GM12878 (cell line): ENCODE measurements around the gene CAPN3. TPM values are rescaled to one million over a fixed set of nuclear protein-coding genes. Genes with fewer than 3 reads are reported as not detected.

ENCODE experiments used
- ATAC-seq: fragments of 200-7000 bp; cut with Tn5 transposase; 3 replicates; pipeline ENCODE4 v1.9.1; 2020; ENCODE audit warnings: mild to moderate bottlenecking, moderate library complexity
- BruUV-seq: library from RNA; stranded (reverse); fragments of 400-500 nt; replicated peaks from 2 replicates; lab custom pipeline; 2021; lab: Mats Ljungman, UMichigan
- CTCF ChIA-PET: fragments of 300-600 bp; sonication (Branson Sonifier 250); formaldehyde crosslinking; extraction: SDS; loops from one replicate; lab custom pipeline; 2021; ENCODE audit warnings: inconsistent platforms; lab: Yijun Ruan, JAX
- POLR2A ChIA-PET: fragments of 350-600 bp; formaldehyde crosslinking; extraction: SDS; loops from one replicate; lab custom pipeline; 2021; ENCODE audit warnings: inconsistent platforms; lab: Charles Lee
- RAD21 ChIA-PET: fragments of 300-600 bp; sonication (Branson Sonifier 250); formaldehyde crosslinking; loops from one replicate; lab custom pipeline; 2023; ENCODE audit warnings: antibody characterized with exemption; ENCODE audit not compliant: unreplicated experiment; lab: Charles Lee
- SMC1A ChIA-PET: fragments of 300-600 bp; sonication (Branson Sonifier 250); formaldehyde crosslinking; loops from one replicate; lab custom pipeline; 2023; ENCODE audit not compliant: unreplicated experiment, uncharacterized antibody; lab: Charles Lee
- DNase-seq: peaks from one replicate; pipeline ENCODE4 v3.0.0-alpha.2; 2011; ENCODE audit warnings: low read depth, low spot score
- FAIRE-seq: peaks from 3 replicates; lab custom pipeline; 2011; peaks lifted over from hg19 to GRCh38; lab: Jason Lieb, UNC
- H2AFZ ChIP-seq: 2 replicates; pipeline ENCODE4 v1.6.0; 2011; ENCODE audit warnings: low read depth, low read length, control low read depth; ENCODE audit not compliant: control insufficient read depth
- H3K27ac ChIP-seq: 2 replicates; pipeline ENCODE4 v1.5.1; 2011; ENCODE audit warnings: control low read depth; ENCODE audit not compliant: control insufficient read depth, insufficient read depth
- H3K27me3 ChIP-seq, 2 experiments: replicated peaks in 1 of 2; 2 replicates each; pipeline versions ENCODE4 v1.6.0 to v1.6.1; 2011; ENCODE audit warnings: low read length in 1 of 2; ENCODE audit not compliant: control insufficient read depth in 2 of 2, insufficient read depth in 2 of 2
- H3K36me3 ChIP-seq, 2 experiments: 2 replicates each; pipeline ENCODE4 v1.5.1; 2011; ENCODE audit warnings: low read length in 1 of 2; ENCODE audit not compliant: control insufficient read depth in 2 of 2, insufficient read depth in 2 of 2
- H3K4me1 ChIP-seq: 2 replicates; pipeline ENCODE4 v1.6.1; 2011; ENCODE audit warnings: mild to moderate bottlenecking, low read length, moderate library complexity, mixed read lengths; ENCODE audit not compliant: control insufficient read depth, insufficient read depth
- H3K4me2 ChIP-seq: 2 replicates; pipeline ENCODE4 v1.6.0; 2011; ENCODE audit warnings: control low read depth; ENCODE audit not compliant: control insufficient read depth, insufficient read depth
- H3K4me3 ChIP-seq: fragments of 200-600 bp; sonication (generic); 2 replicates; pipeline ENCODE4 v1.5.1; 2016
- H3K79me2 ChIP-seq: 2 replicates; pipeline ENCODE4 v1.6.0; 2011; ENCODE audit warnings: low read length; ENCODE audit not compliant: control insufficient read depth, insufficient read depth
- H3K9ac ChIP-seq: 2 replicates; pipeline ENCODE4 v1.8.0; 2011; ENCODE audit warnings: low read length, control low read depth, mixed read lengths; ENCODE audit not compliant: control insufficient read depth, insufficient read depth
- H3K9me3 ChIP-seq: replicated peaks from 3 replicates; pipeline ENCODE4 v1.5.1; 2011; ENCODE audit warnings: mild to moderate bottlenecking, low read length; ENCODE audit not compliant: control insufficient read depth, insufficient read depth
- H4K20me1 ChIP-seq: 2 replicates; pipeline ENCODE4 v1.6.0; 2011; ENCODE audit not compliant: control insufficient read depth, insufficient read depth
- ASH2L ChIP-seq: fragments of 300-600, 200-600 bp; sonication (generic); IDR thresholded peaks from 2 replicates; pipeline ENCODE4 v1.6.1; 2017; ENCODE audit warnings: low read depth, mild to moderate bottlenecking, borderline replicate concordance
- CREM ChIP-seq: IDR thresholded peaks from 2 replicates; pipeline ENCODE4 v1.6.1; 2014; ENCODE audit warnings: antibody characterized with exemption, low read depth
- CUX1 ChIP-seq: IDR thresholded peaks from 2 replicates; pipeline ENCODE4 v1.6.1; 2012; ENCODE audit warnings: improper control_type of control experiment, low read depth, low read length; ENCODE audit not compliant: insufficient replicate concordance
- EZH2 ChIP-seq: IDR thresholded peaks from 2 replicates; pipeline ENCODE4 v1.6.1; 2012; ENCODE audit warnings: low read depth, mild to moderate bottlenecking, control low read depth, inconsistent platforms, low read length, borderline replicate concordance; ENCODE audit not compliant: control insufficient read depth
- NR2F1 ChIP-seq: fragments of 450-650 bp; conservative IDR thresholded peaks from 2 replicates; pipeline ENCODE4 v1.6.1; 2017; ENCODE audit warnings: mild to moderate bottlenecking
- RFX5 ChIP-seq: IDR thresholded peaks from 2 replicates; pipeline ENCODE4 v1.6.1; 2011; ENCODE audit warnings: low read depth, low read length, improper control_type of control experiment
- SP1 ChIP-seq: IDR thresholded peaks from one replicate; pipeline ENCODE4 v1.6.1; 2011; ENCODE audit warnings: low read depth, low read length
- ZBED1 ChIP-seq: IDR thresholded peaks from 2 replicates; pipeline ENCODE4 v1.6.1; 2016; ENCODE audit warnings: borderline replicate concordance
- ZNF207 ChIP-seq: fragments of 450-650 bp; IDR thresholded peaks from 2 replicates; pipeline ENCODE4 v1.6.1; 2014; ENCODE audit warnings: antibody characterized with exemption, mild to moderate bottlenecking, borderline replicate concordance
- ZNF622 ChIP-seq: fragments of 450-650 bp; IDR thresholded peaks from 2 replicates; pipeline ENCODE4 v1.6.1; 2017; ENCODE audit warnings: mild to moderate bottlenecking, inconsistent platforms
- ZZZ3 ChIP-seq: IDR thresholded peaks from 2 replicates; pipeline ENCODE4 v1.6.1; 2011; ENCODE audit warnings: low read depth; ENCODE audit not compliant: control insufficient read depth, insufficient read length
- WGBS: methylation state at CpG from one replicate; pipeline ENCODE4 v1.1.6; 2016; ENCODE audit warnings: low lambda C conversion rate; ENCODE audit not compliant: insufficient replicate concordance, insufficient coverage; ENCODE audit errors: missing lambda C conversion rate; 5-methylcytosine and 5-hydroxymethylcytosine counted together
- in situ Hi-C: fragments of 300-500 bp; cut with MboI; formaldehyde crosslinking; loops from 9 replicates; pipeline ENCODE4 v1.14.3; 2018; ENCODE audit warnings: mixed read lengths
- intact Hi-C: fragments of 100-400 bp; cut with micrococcal nuclease; formaldehyde crosslinking; loops from one replicate; pipeline ENCODE4 v1.14.2; 2022; ENCODE audit not compliant: unreplicated experiment
- polyA plus RNA-seq, 11 experiments: library from polyadenylated mRNA; depleted of rRNA in 4 of 11; unstranded in 6 of 11; stranded (reverse) in 5 of 11; fragments of >200 nt; fragmentation: Nextera tagmentation in 4 of 11; fragmentation: Illumina TruSeq in 1 of 11; extraction: Ambion mirVana in 4 of 11; extraction: Trizol in 1 of 11; gene quantifications; 1 replicate in 1 of 11; 2 replicates in 10 of 11; pipeline versions ENCODE4 v1.2.1 to v1.2.3, GENCODE V29; 2011 to 2016; ENCODE audit warnings: inconsistent platforms in 2 of 11, missing spikeins in 2 of 11, low read depth in 1 of 11
- total RNA-seq, 4 experiments: library from RNA; depleted of rRNA in 3 of 4; stranded (reverse); fragments of >200 nt in 3 of 4; fragmentation: Illumina TruSeq in 1 of 4; extraction: Trizol in 1 of 4; gene quantifications; 2 replicates each; pipeline versions ENCODE4 v1.2.1 to v1.2.3, GENCODE V29; 2013 to 2021
- TF ChIP-seq, protein P1 (sequence below): fragments of 150-350 bp; IDR thresholded peaks from 2 replicates; pipeline ENCODE4 v1.6.1; 2014; ENCODE audit warnings: mild to moderate bottlenecking, low read depth, low read length
- TF ChIP-seq, protein P2 (sequence below): IDR thresholded peaks from 2 replicates; pipeline ENCODE4 v1.6.1; 2012; ENCODE audit warnings: mild to moderate bottlenecking, low read depth, low read length

CAPN3 gene
- total and polyA plus RNA-seq, 10 of the 15 experiments (the other 5 are each of a cell fraction or from before 2014, with no cell fraction given) = 1.1 to 3.8 (median 2.4) TPM

DNA sequence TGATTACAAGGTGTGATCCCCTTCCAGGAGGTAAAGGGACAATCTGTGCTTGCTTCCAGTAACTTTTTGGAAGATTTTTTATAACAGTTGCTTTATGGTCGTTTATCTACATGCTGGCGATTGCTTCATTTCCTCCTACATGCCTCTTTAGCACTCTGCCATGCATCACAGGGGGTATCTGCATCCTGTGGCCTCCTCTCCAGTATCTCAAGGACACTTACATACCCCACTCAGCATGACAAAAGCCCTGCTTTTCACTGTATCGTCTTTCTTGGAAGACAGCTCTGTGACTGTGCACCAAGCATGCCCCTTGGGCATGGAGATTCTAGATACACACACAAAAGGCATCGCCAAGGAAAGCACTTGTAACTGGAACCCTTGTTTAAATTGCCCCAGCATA lies 25.3 kb downstream of the CAPN3 start:
- Histone ChIP-seq H3K4me1 (no peaks in the 10 kb centered on the region), H3K27ac (no peak overlapping the region), H3K4me3 (no peak overlapping the region), H3K9me3 (no peaks in the 10 kb centered on the region), H3K27me3 (no peaks in the 10 kb centered on the region), H4K20me1 (no peaks in the 10 kb centered on the region), H3K36me3 (no peaks in the 10 kb centered on the region), H3K79me2 (no peaks in the 10 kb centered on the region), H2AFZ (no peak overlapping the region), H3K9ac (no peak overlapping the region), H3K4me2 (no peak overlapping the region)
- intact Hi-C loops = no loop called here
- FAIRE-seq = no peak
- no peak for ATAC-seq
- ChIA-PET RAD21 (interaction anchor here (1.2 to 1.3 kb wide), 2 partner anchors 38 to 165 kb away, joined by 3 to 4 read pairs; no protein-coding TSS in a partner anchor), POLR2A (no interaction called here), SMC1A (interaction anchor here (0.8 to 1.7 kb wide), 4 partner anchors 8 to 86 kb away, joined by 3 to 5 read pairs (median 4); no protein-coding TSS in a partner anchor), CTCF (interaction anchor here (0.5 to 2.6 kb wide), 16 partner anchors 8 to 1638 kb away, joined by 3 to 13 read pairs (median 6); no protein-coding TSS in a partner anchor)
- no peak for TF ChIP-seq RFX5
- TF ChIP-seq, protein P1, sequence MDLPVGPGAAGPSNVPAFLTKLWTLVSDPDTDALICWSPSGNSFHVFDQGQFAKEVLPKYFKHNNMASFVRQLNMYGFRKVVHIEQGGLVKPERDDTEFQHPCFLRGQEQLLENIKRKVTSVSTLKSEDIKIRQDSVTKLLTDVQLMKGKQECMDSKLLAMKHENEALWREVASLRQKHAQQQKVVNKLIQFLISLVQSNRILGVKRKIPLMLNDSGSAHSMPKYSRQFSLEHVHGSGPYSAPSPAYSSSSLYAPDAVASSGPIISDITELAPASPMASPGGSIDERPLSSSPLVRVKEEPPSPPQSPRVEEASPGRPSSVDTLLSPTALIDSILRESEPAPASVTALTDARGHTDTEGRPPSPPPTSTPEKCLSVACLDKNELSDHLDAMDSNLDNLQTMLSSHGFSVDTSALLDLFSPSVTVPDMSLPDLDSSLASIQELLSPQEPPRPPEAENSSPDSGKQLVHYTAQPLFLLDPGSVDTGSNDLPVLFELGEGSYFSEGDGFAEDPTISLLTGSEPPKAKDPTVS = no peak
- no peak for TF ChIP-seq CREM
- no peak for TF ChIP-seq SP1
- TF ChIP-seq ZZZ3 = no peak
- TF ChIP-seq ASH2L = no peak
- no peak for TF ChIP-seq ZNF207
- TF ChIP-seq, protein P2, sequence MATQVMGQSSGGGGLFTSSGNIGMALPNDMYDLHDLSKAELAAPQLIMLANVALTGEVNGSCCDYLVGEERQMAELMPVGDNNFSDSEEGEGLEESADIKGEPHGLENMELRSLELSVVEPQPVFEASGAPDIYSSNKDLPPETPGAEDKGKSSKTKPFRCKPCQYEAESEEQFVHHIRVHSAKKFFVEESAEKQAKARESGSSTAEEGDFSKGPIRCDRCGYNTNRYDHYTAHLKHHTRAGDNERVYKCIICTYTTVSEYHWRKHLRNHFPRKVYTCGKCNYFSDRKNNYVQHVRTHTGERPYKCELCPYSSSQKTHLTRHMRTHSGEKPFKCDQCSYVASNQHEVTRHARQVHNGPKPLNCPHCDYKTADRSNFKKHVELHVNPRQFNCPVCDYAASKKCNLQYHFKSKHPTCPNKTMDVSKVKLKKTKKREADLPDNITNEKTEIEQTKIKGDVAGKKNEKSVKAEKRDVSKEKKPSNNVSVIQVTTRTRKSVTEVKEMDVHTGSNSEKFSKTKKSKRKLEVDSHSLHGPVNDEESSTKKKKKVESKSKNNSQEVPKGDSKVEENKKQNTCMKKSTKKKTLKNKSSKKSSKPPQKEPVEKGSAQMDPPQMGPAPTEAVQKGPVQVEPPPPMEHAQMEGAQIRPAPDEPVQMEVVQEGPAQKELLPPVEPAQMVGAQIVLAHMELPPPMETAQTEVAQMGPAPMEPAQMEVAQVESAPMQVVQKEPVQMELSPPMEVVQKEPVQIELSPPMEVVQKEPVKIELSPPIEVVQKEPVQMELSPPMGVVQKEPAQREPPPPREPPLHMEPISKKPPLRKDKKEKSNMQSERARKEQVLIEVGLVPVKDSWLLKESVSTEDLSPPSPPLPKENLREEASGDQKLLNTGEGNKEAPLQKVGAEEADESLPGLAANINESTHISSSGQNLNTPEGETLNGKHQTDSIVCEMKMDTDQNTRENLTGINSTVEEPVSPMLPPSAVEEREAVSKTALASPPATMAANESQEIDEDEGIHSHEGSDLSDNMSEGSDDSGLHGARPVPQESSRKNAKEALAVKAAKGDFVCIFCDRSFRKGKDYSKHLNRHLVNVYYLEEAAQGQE = no peak
- no peak for TF ChIP-seq ZBED1
- TF ChIP-seq NR2F1 = no peak
- TF ChIP-seq ZNF622 = no peak
- TF ChIP-seq CUX1 = no peak
- no peak for TF ChIP-seq EZH2
- no peak for DNase-seq
- WGBS = 72% methylated on average over 4 of the region's 4 CpGs
- no TSS peak for BruUV-seq
- in situ Hi-C loops = no loop called here
